ENCODE measurements around the gene CD69.

- TF ChIP-seq CTCF (IDR thresholded peaks at IDR 0.05), result no peak
- no peak for TF ChIP-seq POLR2A (IDR thresholded peaks at IDR 0.05)
Measured at GRCh38 chr12:9731797-9732196, 28.9 kb downstream of the CD69 start.
